ENCODE measurements around the gene LAMB2.
A peak's percentile ranks its signal among the peaks of the same experiment; 100 is the strongest.

The LAMB2 gene

GRCh38 chr3:49175530-49175929 lies 42.7 kb upstream of the LAMB2 start:
- peaks cover 25 to 29% of the 10 kb centered on the region in 2 donors for H3K4me1 ChIP-seq (ENCODE audit: control insufficient read depth in 2 of 2, insufficient read depth in 1 of 2, low read depth in 1 of 2, low read length in 2 of 2)
- H3K36me3 ChIP-seq (replicated peaks in 1 of 2; ENCODE audit: control insufficient read depth in 2 of 2, insufficient read depth in 2 of 2, low read length in 2 of 2): peaks cover 22 to 33% of the 10 kb centered on the region in 2 donors
- H4K91ac ChIP-seq (ENCODE audit: low read depth, low read length, poor library complexity): no peak overlapping the region
- peak overlapping the region; percentile 42 for H3K18ac ChIP-seq (ENCODE audit: low read length)
- H3K27ac ChIP-seq (replicated peaks; ENCODE audit: low read length): no peak overlapping the region
- no peak overlapping the region for H3K14ac ChIP-seq (ENCODE audit: low read length)
- no peak overlapping the region for H3K9ac ChIP-seq (ENCODE audit: low read depth, low read length, poor library complexity)
- WGBS, 2 donors (ENCODE audit: extremely low coverage in 2 of 2, insufficient read length in 2 of 2, insufficient replicate concordance in 1 of 2): no CpG with 5 or more reads among the region's 8 CpGs
- peaks cover 11% of the 10 kb centered on the region for H3K79me1 ChIP-seq (ENCODE audit: low read depth, low read length)
- H4K8ac ChIP-seq (ENCODE audit: low read depth, low read length): no peak overlapping the region
- no peak overlapping the region for H2BK12ac ChIP-seq (ENCODE audit: low read length)
- no peak for DNase-seq (ENCODE audit: low spot score)
- no peak overlapping the region for H3K23ac ChIP-seq (ENCODE audit: low read depth, low read length, poor library complexity)
- H2AK5ac ChIP-seq (ENCODE audit: low read depth, low read length): no peak overlapping the region
- no peak overlapping the region for H2AFZ ChIP-seq (ENCODE audit: low read length)
- no peak overlapping the region for H3K4me2 ChIP-seq (ENCODE audit: insufficient read depth, low read length, poor library complexity, severe bottlenecking)
- no peaks in the 10 kb centered on the region for H3K27me3 ChIP-seq (ENCODE audit: control insufficient read depth in 3 of 3, insufficient read depth in 3 of 3, low read depth in 1 of 3, low read length in 3 of 3)
- H2BK15ac ChIP-seq (ENCODE audit: low read length): no peak overlapping the region
- H3K9me3 ChIP-seq (replicated peaks in 1 of 2; ENCODE audit: control insufficient read depth in 2 of 2, insufficient read depth in 1 of 2, low read depth in 1 of 2, low read length in 2 of 2): no peaks in the 10 kb centered on the region
- no peak overlapping the region for H3K4me3 ChIP-seq (ENCODE audit: low read length in 2 of 2)
- H2BK5ac ChIP-seq (ENCODE audit: low read length): no peak overlapping the region
- H3K4ac ChIP-seq (ENCODE audit: low read length): no peak overlapping the region
- H2BK120ac ChIP-seq (ENCODE audit: low read depth, low read length): no peak overlapping the region

GRCh38 chr3:49174397-49174985 lies 41.6 kb upstream of the LAMB2 start:
- WGBS, 2 donors (ENCODE audit: extremely low coverage in 2 of 2, insufficient read length in 2 of 2, insufficient replicate concordance in 1 of 2): no CpG with 5 or more reads among the region's 9 CpGs
- H2BK5ac ChIP-seq (ENCODE audit: low read length): peak overlapping the region; percentile 97
- peak overlapping the region; percentile 98 for H3K18ac ChIP-seq (ENCODE audit: low read length)
- peak overlapping the region; percentile 99 for H3K27ac ChIP-seq (replicated peaks; ENCODE audit: low read length)
- H3K4ac ChIP-seq (ENCODE audit: low read length): no peak overlapping the region
- peak overlapping the region; percentile 76 for H2BK15ac ChIP-seq (ENCODE audit: low read length)
- H3K4me2 ChIP-seq (ENCODE audit: insufficient read depth, low read length, poor library complexity, severe bottlenecking): peak overlapping the region; percentile 92
- no peak overlapping the region for H3K23ac ChIP-seq (ENCODE audit: low read depth, low read length, poor library complexity)
- H3K4me1 ChIP-seq (ENCODE audit: control insufficient read depth in 2 of 2, insufficient read depth in 1 of 2, low read depth in 1 of 2, low read length in 2 of 2): peaks cover 25 to 29% of the 10 kb centered on the region in 2 donors
- peak overlapping the region; percentile 93 for H4K91ac ChIP-seq (ENCODE audit: low read depth, low read length, poor library complexity)
- H3K9me3 ChIP-seq (replicated peaks in 1 of 2; ENCODE audit: control insufficient read depth in 2 of 2, insufficient read depth in 1 of 2, low read depth in 1 of 2, low read length in 2 of 2): no peaks in the 10 kb centered on the region
- H2BK12ac ChIP-seq (ENCODE audit: low read length): peak overlapping the region; percentile 85
- H2AFZ ChIP-seq (ENCODE audit: low read length): no peak overlapping the region
- H3K9ac ChIP-seq (ENCODE audit: low read depth, low read length, poor library complexity): peak overlapping the region; percentile 81
- peaks cover 22 to 33% of the 10 kb centered on the region in 2 donors for H3K36me3 ChIP-seq (replicated peaks in 1 of 2; ENCODE audit: control insufficient read depth in 2 of 2, insufficient read depth in 2 of 2, low read length in 2 of 2)
- no peak overlapping the region for H4K8ac ChIP-seq (ENCODE audit: low read depth, low read length)
- H2AK5ac ChIP-seq (ENCODE audit: low read depth, low read length): peak overlapping the region; percentile 99
- peak overlapping the region; percentile 65 for H2BK120ac ChIP-seq (ENCODE audit: low read depth, low read length)
- H3K14ac ChIP-seq (ENCODE audit: low read length): no peak overlapping the region
- no peaks in the 10 kb centered on the region for H3K27me3 ChIP-seq (ENCODE audit: control insufficient read depth in 3 of 3, insufficient read depth in 3 of 3, low read depth in 1 of 3, low read length in 3 of 3)
- H3K4me3 ChIP-seq (ENCODE audit: low read length in 2 of 2): no peak overlapping the region
- H3K79me1 ChIP-seq (ENCODE audit: low read depth, low read length): peaks cover 11% of the 10 kb centered on the region
- DNase-seq (ENCODE audit: low spot score): no peak

GRCh38 chr3:49173792-49174170 lies 40.9 kb upstream of the LAMB2 start:
- Histone ChIP-seq H4K91ac (ENCODE audit: low read depth, low read length, poor library complexity) (no peak overlapping the region), H3K23ac (ENCODE audit: low read depth, low read length, poor library complexity) (no peak overlapping the region), H3K4ac (ENCODE audit: low read length) (peak overlapping the region; percentile 60), H2BK120ac (ENCODE audit: low read depth, low read length) (peak overlapping the region; percentile 65), H3K4me2 (ENCODE audit: insufficient read depth, low read length, poor library complexity, severe bottlenecking) (peak overlapping the region; percentile 92), H3K18ac (ENCODE audit: low read length) (peak overlapping the region; percentile 98), H3K4me3 (ENCODE audit: low read length in 2 of 2) (peak overlapping the region; percentile 18 to 69), H3K27ac (replicated peaks; ENCODE audit: low read length) (peak overlapping the region; percentile 99), H2BK12ac (ENCODE audit: low read length) (peak overlapping the region; percentile 43), H4K8ac (ENCODE audit: low read depth, low read length) (no peak overlapping the region), H2BK15ac (ENCODE audit: low read length) (peak overlapping the region; percentile 76), H3K4me1 (ENCODE audit: control insufficient read depth in 2 of 2, insufficient read depth in 1 of 2, low read depth in 1 of 2, low read length in 2 of 2) (peaks cover 25 to 29% of the 10 kb centered on the region in 2 donors), H2AFZ (ENCODE audit: low read length) (no peak overlapping the region), H3K79me1 (ENCODE audit: low read depth, low read length) (peaks cover 11% of the 10 kb centered on the region), H3K9me3 (replicated peaks in 1 of 2; ENCODE audit: control insufficient read depth in 2 of 2, insufficient read depth in 1 of 2, low read depth in 1 of 2, low read length in 2 of 2) (no peaks in the 10 kb centered on the region), H2BK5ac (ENCODE audit: low read length) (peak overlapping the region; percentile 97), H2AK5ac (ENCODE audit: low read depth, low read length) (peak overlapping the region; percentile 99), H3K9ac (ENCODE audit: low read depth, low read length, poor library complexity) (peak overlapping the region; percentile 81), H3K36me3 (replicated peaks in 1 of 2; ENCODE audit: control insufficient read depth in 2 of 2, insufficient read depth in 2 of 2, low read length in 2 of 2) (peaks cover 22 to 33% of the 10 kb centered on the region in 2 donors), H3K27me3 (ENCODE audit: control insufficient read depth in 3 of 3, insufficient read depth in 3 of 3, low read depth in 1 of 3, low read length in 3 of 3) (no peaks in the 10 kb centered on the region), H3K14ac (ENCODE audit: low read length) (peak overlapping the region; percentile 12)
- WGBS, 2 donors (ENCODE audit: extremely low coverage in 2 of 2, insufficient read length in 2 of 2, insufficient replicate concordance in 1 of 2): no CpG with 5 or more reads among the region's 4 CpGs
- peak; percentile 58 for DNase-seq (ENCODE audit: low spot score)

GRCh38 chr3:49173116-49173791 lies 40.4 kb upstream of the LAMB2 start:
- peak overlapping the region; percentile 52 for H2BK120ac ChIP-seq (ENCODE audit: low read depth, low read length)
- H4K8ac ChIP-seq (ENCODE audit: low read depth, low read length): no peak overlapping the region
- H3K79me1 ChIP-seq (ENCODE audit: low read depth, low read length): peaks cover 11% of the 10 kb centered on the region
- peak overlapping the region; percentile 97 for H3K4ac ChIP-seq (ENCODE audit: low read length)
- H2AK5ac ChIP-seq (ENCODE audit: low read depth, low read length): peak overlapping the region; percentile 99
- H3K4me2 ChIP-seq (ENCODE audit: insufficient read depth, low read length, poor library complexity, severe bottlenecking): peak overlapping the region; percentile 92
- peak overlapping the region; percentile 99 for H3K27ac ChIP-seq (replicated peaks; ENCODE audit: low read length)
- peaks cover 22 to 33% of the 10 kb centered on the region in 2 donors for H3K36me3 ChIP-seq (replicated peaks in 1 of 2; ENCODE audit: control insufficient read depth in 2 of 2, insufficient read depth in 2 of 2, low read length in 2 of 2)
- H3K9ac ChIP-seq (ENCODE audit: low read depth, low read length, poor library complexity): no peak overlapping the region
- peak overlapping the region; percentile 86 for H4K91ac ChIP-seq (ENCODE audit: low read depth, low read length, poor library complexity)
- peak overlapping the region; percentile 13 for H3K23ac ChIP-seq (ENCODE audit: low read depth, low read length, poor library complexity)
- H3K14ac ChIP-seq (ENCODE audit: low read length): peak overlapping the region; percentile 95
- H3K9me3 ChIP-seq (replicated peaks in 1 of 2; ENCODE audit: control insufficient read depth in 2 of 2, insufficient read depth in 1 of 2, low read depth in 1 of 2, low read length in 2 of 2): no peaks in the 10 kb centered on the region
- DNase-seq (ENCODE audit: low spot score): peak; percentile 77
- peak overlapping the region; percentile 97 for H2BK5ac ChIP-seq (ENCODE audit: low read length)
- peak overlapping the region; percentile 100 for H2BK12ac ChIP-seq (ENCODE audit: low read length)
- H3K4me1 ChIP-seq (ENCODE audit: control insufficient read depth in 2 of 2, insufficient read depth in 1 of 2, low read depth in 1 of 2, low read length in 2 of 2): peaks cover 25 to 29% of the 10 kb centered on the region in 2 donors
- H2AFZ ChIP-seq (ENCODE audit: low read length): no peak overlapping the region
- WGBS, 2 donors (ENCODE audit: extremely low coverage in 2 of 2, insufficient read length in 2 of 2, insufficient replicate concordance in 1 of 2): no CpG with 5 or more reads among the region's 3 CpGs
- peak overlapping the region; percentile 93 for H3K18ac ChIP-seq (ENCODE audit: low read length)
- H3K27me3 ChIP-seq (ENCODE audit: control insufficient read depth in 3 of 3, insufficient read depth in 3 of 3, low read depth in 1 of 3, low read length in 3 of 3): no peaks in the 10 kb centered on the region
- H2BK15ac ChIP-seq (ENCODE audit: low read length): peak overlapping the region; percentile 93
- H3K4me3 ChIP-seq (ENCODE audit: low read length in 2 of 2): peak overlapping the region; percentile 69 to 86
